Left hindlimb (tissue), 1 donor: ENCODE measurements around the gene CHST10.
"Not testable (repeated sequence)": the region's sequence is repeated elsewhere in the genome, so short reads cannot be mapped to it uniquely, and the experiment has no call there.

ENCODE experiments used
- DNase-seq: peaks from one replicate; pipeline ENCODE4 v3.0.0-alpha.2; 2018

The CHST10 gene, protein sequence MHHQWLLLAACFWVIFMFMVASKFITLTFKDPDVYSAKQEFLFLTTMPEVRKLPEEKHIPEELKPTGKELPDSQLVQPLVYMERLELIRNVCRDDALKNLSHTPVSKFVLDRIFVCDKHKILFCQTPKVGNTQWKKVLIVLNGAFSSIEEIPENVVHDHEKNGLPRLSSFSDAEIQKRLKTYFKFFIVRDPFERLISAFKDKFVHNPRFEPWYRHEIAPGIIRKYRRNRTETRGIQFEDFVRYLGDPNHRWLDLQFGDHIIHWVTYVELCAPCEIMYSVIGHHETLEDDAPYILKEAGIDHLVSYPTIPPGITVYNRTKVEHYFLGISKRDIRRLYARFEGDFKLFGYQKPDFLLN

GRCh38 chr2:100416935-100417710 is at the start of gene CHST10:
TSS of gene CHST10 (minus strand) at chr2:100417668. CDS start at chr2:100406675, 10,993 bp downstream.
- peak; percentile 86 for DNase-seq

- DNase-seq = no peak
Measured at GRCh38 chr2:100460904-100461530, 43.5 kb upstream of the CHST10 start.

GRCh38 chr2:100456357-100456756 is 38.9 kb upstream of the CHST10 start:
- not testable (repeated sequence) for DNase-seq

DNA sequence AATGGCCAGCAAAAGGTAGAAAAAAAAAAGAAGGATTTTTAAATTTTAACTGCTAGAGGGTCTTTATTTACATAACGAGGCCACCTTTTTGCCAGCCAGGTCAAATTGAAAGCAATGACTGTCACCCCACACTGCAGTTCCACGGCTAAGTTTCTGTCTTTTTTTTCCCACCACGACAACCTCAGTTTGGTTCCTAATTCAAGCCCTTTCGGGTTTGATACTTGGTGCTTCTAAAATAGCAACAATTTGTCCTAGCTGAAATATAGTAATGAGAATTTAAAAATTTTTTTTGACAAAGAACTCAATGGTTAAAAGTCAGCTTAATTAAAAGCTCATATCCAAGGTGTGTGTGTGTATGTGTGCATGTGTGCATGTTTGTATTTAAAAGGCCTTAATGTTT is 36.4 kb upstream of the CHST10 start:
- DNase-seq = no peak

DNA sequence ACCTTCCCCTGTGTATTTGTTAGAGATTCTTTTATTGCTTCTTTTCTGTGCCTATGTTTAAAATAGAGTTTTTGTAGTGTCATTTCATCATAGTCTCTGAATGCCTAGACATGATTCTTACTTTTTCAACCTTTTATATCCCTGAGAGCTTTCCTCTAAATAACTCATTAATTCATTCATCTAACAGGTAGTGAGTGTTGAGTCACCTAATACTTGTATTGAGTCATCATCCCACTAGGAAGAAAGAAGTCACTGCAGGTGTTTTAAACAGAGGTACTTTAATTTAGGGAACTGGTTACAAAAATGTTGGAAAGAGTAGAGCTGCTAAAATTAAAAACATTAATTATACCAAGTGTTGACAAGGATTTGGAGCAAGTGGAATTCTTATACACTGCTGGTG is 34.3 kb upstream of the CHST10 start:
- DNase-seq = no peak

GRCh38 chr2:100451092-100451491 is 33.6 kb upstream of the CHST10 start:
- no peak for DNase-seq

GRCh38 chr2:100446696-100447095 is 29.2 kb upstream of the CHST10 start:
- DNase-seq = no peak

DNA sequence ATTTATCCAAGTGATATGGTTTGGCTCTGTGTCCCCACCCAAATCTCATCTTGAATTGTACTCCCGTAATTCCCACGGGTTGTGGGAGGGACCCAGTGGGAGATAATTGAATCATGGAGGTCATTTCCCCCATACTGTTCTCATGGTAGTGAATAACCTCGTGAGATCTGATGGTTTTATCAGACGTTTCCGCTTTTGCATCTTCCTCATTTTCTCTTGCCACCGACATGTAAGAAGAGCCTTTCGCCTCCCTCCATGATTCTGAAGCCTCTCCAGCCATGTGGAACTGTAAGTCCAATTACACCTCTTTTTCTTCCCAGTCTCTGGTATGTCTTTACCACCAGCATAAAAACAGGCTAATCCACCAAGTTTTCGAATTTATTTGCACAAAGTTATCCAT is 20.3 kb upstream of the CHST10 start:
- no peak for DNase-seq

GRCh38 chr2:100429726-100430125 is 12.3 kb upstream of the CHST10 start:
- no peak for DNase-seq

GRCh38 chr2:100427627-100428258 is 10.3 kb upstream of the CHST10 start:
- no peak for DNase-seq

GRCh38 chr2:100427111-100427510 is 9.6 kb upstream of the CHST10 start:
- no peak for DNase-seq

DNA sequence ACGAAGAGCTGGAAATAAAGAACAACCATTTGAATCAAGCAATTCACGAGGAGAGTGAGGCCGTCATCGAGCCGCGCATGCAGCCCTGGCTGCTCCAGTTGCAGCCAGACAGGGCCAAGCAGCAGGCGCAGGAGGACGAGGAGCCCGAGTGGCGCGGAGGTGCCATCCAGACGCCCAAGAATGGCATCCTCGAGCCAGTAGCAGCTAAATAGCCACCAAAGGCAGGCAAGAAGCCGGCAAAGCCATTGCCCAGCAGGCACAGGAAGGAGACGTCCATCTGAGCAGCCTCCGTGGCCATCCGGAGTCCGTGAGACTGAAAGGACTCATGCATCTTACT is 8.9 kb upstream of the CHST10 start:
- no peak for DNase-seq

DNA sequence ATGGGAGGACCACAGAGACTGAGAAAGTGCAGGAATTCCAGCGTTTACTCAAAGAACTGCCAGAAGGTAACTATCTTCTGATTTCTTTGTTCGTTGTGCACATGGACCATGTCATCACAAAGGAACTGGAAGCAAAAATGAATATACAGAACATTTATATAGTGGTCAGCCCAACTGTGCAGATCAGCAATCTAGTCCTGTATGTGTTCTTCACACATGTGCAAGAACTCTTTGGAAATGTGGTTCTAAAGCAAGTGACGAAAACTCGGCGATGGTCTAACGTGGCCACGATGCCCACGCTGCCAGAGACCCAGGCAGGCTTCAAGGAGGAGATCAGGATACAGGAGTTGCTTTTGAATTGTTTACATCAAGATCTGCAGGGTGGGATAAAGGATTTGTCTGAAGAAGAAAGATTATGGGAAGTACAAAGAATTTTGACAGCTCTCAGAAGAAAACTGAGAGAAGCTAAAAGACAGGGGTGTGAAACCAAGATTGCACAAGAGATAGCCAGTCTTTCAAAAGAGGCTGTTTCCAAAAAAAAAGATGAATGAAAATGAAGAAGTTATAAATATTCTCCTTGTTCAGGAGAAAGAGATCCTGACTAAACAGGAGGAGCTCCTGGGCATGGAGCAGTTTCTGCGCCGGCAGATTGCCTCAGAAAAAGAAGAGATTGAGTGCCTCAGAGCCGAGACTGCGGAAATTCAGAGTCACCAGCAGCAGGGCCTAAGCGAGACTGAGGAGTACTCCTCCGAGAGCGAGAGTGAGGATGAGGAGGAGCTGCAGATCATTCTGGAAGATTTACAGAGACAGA is 8.3 kb upstream of the CHST10 start:
- DNase-seq = no peak

- DNase-seq = no peak
Measured at GRCh38 chr2:100425107-100425506, 7.6 kb upstream of the CHST10 start.

DNA sequence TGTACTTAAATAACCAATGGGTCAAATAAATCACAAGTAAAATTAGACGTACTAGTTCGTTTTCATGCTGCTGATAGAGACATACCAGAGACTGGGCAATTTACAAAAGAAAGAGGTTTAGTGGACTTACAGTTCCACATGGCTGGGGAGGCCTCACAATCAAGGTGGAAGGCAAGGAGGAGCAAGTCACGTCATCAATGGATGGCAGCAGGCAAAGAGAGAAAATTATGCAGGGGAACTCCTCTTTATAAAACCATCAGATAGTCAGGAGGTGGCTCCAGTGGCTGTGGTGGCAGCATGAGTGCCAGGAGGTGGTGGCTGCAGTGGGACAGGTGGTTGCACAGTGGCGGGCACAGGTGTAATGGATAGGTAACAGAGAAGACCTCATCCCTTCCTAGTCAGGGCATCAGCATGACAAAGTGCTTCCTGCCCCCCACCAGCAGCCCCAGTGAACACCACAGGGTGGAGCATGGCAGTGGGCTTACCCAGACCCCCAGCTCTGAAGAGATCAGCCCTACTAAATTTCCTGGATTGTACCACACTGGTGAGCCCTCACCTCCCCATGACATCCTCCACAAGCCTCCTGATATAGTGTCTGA is 6.9 kb upstream of the CHST10 start:
- no peak for DNase-seq

- no peak for DNase-seq
Measured at GRCh38 chr2:100423631-100424030, 6.2 kb upstream of the CHST10 start.

DNA sequence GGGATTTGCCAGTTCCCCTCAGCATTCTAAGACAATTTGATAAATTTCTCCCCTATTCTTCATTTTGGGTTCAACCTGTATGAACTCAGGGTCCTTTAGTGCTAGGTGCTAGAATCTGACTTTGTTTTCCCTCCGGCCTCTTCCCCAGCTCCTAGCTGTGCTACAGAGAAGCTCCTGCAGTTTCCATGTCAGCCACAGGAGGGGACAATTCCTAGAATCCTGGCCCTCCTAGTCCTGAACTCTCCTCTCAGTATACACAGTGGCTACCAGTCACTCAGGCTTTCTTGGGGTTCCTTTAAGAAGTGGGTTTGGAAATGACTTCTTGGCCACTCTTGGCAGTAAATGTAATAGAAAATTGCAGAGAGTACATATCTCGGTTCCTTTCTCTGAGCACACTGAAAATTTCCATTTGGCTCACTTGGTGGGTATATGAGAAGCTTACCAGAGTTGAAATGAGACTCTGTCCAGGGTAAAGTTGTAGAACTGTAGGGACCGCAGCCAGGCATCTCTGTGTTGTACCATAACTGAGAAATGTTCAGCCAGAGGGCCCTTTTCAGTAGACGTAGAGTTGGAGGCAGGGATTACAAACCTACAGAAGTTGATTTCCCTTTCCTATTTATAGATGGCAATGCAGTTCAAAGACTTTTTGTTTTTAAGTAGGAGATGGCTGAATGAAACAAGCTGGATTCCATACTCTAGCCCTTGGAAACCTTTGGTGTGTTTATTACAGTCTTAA is 5.0 kb upstream of the CHST10 start:
- no peak for DNase-seq

GRCh38 chr2:100419915-100420314 is 2.4 kb upstream of the CHST10 start:
- DNase-seq = no peak

DNA sequence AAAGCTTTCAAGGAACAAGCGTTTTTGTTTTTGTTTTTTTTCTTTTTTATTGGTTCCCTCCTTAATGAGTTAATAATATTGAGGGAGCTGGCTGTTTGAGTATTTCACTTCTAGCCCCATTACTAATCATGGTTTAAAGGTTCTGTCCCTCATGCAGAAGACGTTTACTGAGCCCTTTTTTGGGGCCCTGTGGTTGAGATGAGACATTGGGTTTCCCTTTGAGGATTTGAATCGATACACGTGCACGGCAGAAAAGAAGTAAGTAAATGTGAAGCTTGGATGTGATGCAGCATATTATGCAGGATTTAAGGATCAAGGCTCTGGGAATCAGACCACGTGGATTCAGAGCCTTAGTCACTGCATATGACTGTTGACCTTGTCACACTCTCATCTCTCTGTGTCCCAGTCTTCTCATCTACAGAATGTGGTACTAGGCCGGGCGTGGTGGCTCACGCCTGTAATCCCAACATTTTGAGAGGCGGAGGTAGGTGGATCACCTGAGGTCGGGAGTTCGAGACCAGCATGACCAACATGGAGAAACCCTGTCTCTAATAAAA is 1.0 kb upstream of the CHST10 start:
- no peak for DNase-seq

- DNase-seq = no peak
Measured at GRCh38 chr2:100417711-100418124, 250 bp upstream of the CHST10 start.

DNA sequence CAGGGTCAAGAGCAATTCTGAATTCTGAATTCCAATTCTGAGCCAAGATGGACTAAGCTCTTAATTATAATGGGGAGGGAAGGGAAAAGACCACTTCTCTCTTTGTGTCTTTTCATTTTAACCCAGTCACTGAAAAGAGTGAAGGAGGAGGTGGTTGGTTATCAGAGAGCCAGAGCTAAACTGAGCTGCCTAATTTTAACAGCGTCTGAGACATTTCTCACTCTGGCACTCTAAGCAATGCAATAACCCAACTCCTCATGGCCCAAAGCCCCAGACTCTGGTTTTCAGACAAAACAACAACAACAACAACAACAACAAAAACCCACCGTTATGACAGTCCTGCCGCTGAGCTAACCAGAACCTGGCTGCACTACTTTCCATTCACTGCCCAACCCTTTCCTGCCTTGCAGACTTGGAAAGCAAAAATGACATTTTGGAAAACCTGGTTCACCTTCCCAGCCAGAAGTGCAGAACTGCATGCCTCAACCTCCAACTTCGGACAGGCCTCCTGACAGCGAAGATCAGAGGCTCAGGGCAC is 1.0 kb downstream of the CHST10 start:
- no peak for DNase-seq
